ENCODE results near the gene DOK3.

Gene DOK3

DNA sequence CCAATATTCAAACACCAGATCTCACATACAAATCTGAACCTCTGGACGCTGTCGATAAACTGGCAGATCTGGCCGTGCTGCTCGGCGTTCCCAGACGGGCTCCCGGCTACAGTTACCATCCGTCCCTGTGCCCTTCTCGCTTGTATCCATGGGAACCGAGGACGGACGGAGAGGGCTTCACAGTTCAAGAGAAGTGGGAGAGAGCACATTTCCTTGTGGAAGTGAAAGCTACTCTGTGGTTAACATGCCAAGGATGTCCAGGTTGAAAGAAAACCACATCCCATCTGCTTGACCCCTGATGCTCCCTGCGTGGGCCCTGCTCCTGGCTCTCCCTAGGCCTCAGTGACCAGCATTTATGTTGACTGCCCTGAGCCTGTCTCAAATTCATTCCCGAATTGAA is 29.9 kb downstream of the DOK3 start:
- DNase-seq: no peak

- DNase-seq: peak in 1 of 5 donors; percentile 84
Measured at GRCh38 chr5:177478711-177479646, 30.6 kb downstream of the DOK3 start.

GRCh38 chr5:177477701-177478477 is 31.7 kb downstream of the DOK3 start:
- DNase-seq: no peak

GRCh38 chr5:177476531-177477233 is 32.9 kb downstream of the DOK3 start:
- no peak for DNase-seq

GRCh38 chr5:177475563-177476427 is 33.8 kb downstream of the DOK3 start:
- no peak for DNase-seq

GRCh38 chr5:177474846-177475562 is 34.6 kb downstream of the DOK3 start:
- no peak for DNase-seq

DNA sequence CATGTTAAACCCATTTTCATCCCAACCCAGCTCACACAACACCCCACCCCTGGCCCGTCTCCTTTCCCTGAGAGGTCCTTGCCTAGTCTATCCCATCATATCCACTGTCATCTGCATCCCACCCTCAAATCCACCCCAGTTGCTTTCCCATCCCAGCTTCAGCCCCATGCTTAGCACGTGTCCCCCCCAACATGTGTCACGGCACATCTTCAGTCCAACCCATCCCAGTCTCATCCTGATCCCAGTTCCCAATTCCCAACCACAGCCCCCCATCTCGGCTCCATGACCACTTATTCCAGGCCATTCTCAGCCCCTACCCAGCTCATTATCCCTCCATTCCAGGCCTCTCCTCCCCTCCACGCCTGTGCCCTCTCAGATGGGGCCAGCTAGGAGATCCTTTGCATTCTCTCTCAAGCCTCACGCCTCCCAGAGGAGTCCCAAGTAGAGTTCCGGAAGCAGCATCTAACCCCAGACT is 35.6 kb downstream of the DOK3 start:
- no peak for DNase-seq

GRCh38 chr5:177473443-177474001 is 36.1 kb downstream of the DOK3 start, which contains the start of gene DBN1:
Gene DBN1 (minus strand): TSS chr5:177473634. CDS start chr5:177473521, 113 bp downstream.
- DNase-seq: no peak

DNA sequence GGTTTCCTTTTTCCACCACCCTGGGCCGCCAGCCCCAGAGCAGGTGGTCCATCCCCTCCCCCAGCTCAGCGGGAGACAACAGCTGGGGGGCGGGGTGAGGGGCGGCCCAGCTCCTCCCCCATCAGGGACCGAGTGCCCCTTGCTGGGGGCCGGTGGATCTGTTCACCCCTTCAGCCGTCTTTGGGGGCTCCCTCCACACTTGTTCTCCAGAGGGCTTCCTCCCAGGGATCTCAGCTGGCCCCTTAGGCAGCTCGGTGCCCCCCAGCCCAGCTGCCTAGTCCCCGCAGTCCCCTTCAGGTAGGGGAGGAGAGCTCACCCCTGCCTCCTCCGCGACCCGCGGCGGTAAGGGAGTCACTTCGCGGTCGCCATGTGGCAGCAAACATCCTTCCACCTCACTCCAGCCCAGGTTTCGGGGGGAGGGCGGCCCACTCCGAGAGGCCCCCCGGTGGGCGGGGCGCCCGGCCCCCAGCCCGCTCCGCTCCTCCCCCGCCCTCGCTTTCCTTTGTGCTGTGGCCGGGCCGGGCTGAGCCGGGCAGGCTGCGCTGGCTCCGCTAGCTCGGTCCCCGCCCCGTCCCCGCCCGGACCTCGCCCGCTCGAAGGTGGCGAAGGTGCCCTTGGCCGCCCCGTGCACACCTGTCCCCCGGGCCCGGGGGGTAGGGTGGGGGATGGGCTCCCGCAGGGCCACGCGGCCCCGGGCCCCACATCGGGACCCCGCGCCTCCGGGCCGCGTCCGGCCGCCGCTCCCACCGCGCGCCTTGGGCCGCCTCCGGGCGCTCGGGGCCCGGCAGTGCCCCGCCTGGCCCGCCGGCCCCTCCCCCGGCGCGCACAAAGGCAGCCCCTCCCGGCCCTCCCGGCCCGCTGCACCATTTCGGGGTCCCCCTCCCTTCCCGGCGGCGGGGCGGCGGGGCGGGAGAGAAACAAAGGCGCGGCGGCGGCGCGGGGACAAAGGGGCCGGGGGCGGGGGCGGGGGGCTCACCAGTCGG is 36.9 kb downstream of the DOK3 start:
- DNase-seq: peak in 3 of 5 donors; percentile 27 to 36 (median 35)

- DNase-seq: no peak
Measured at GRCh38 chr5:177471610-177472356, 37.8 kb downstream of the DOK3 start.

DNA sequence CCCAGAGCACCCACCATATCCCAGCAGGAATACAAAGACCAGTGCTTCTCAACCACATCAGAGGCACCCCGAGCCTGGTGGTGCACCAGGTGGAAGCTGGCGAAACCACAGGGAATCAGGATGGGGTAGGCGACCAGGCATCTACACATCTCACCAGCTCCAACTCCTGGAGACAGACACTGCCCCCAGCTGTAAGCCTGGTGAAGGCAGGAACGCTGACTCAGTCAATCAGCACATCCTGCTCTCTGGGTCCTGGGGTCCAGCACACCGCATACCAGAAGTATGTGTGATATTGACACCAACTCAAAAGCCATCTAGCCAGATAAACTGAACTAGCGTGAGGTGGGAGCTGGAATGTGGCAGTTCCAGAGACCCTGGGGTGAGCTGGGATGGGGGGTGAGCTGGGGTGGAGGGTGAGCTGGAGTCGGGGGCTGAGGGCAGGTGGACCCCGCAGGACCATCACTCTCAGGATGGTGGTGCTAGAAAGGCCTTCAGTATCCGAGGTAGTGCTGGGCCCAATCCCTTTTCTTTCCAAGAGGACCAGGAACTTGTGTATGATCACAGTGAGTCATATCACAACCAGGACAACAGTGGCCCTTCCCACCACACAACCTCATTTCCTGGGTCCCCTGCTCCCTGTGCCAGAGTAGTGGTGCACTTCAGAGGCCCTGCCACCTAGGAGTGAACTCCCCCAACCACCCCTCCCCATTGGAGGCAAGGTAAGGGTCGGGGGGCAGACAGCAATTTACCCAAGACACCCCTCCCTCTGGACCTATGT is 38.7 kb downstream of the DOK3 start:
- no peak for DNase-seq

- no peak for DNase-seq
Measured at GRCh38 chr5:177469750-177470525, 39.7 kb downstream of the DOK3 start.

GRCh38 chr5:177468685-177469628 is 40.7 kb downstream of the DOK3 start:
- DNase-seq: no peak

DNA sequence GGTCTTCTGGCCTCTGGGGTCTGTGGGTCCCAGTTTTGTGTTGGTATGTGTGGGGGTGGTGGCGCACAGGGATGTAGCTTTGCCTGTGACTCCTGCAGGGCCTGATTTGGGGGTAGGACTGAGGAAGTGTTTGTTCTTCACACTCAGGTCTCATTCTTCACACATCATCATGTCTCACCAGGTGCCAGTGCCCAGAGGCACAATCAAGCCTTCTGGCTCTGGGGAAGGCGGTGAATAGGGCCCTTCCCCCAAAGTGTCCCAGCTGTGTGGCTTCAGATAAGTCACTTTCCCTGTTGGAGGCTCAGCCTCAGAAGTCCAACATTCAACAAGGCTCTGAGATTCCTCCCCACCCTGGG is 41.3 kb downstream of the DOK3 start:
- no peak for DNase-seq

- no peak for DNase-seq
Measured at GRCh38 chr5:177467436-177467835, 42.2 kb downstream of the DOK3 start.

DNA sequence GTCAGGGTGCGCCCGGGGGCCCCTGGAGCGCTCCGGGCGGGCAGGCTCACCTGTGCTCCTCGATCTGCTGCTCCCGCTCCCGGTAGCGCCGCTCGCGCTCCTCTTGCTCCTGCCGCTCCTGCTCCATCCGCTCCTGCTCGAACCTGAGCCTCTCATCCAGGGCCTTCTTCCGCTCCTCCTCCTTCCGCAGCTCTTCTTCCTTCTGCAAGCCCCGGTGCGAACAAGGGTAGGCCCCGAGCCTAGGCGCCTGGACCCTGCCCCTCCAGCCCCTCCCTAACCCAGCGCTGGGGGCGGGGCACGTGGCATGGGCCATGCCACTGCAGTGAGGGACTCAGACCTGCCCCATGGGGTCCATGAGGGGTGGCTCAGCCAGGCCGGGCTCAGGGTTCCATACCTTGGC is 42.8 kb downstream of the DOK3 start:
- DNase-seq: no peak
